GM19043 (cell line): ENCODE data around the gene GINS2.

Source experiments
- ATAC-seq: cut with Tn5 transposase; IDR thresholded peaks from one replicate; pipeline ENCODE4 v1.9.1; 2021; ENCODE audit warnings: low read depth; ENCODE audit not compliant: unreplicated experiment

Gene GINS2

DNA sequence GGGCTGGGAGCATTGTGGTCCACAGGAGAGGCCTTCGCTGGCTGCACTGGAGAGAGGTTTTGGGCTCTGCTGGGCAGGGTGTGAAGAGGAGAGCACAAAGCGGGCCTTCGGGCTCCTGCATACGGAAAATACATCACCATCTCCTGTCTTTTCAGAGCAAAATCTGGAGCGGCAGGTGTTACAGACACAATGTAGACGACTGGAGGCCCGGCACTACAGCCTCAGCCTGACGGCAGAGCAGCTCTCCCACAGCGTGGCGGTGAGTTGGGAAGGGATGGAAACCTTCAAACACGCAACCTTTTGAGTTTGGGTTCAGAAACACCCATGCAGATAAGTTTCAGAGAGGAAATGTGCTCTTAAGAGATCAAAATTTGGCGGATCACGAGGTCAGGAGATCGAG is 17.9 kb downstream of the GINS2 start:
- no peak for ATAC-seq

DNA sequence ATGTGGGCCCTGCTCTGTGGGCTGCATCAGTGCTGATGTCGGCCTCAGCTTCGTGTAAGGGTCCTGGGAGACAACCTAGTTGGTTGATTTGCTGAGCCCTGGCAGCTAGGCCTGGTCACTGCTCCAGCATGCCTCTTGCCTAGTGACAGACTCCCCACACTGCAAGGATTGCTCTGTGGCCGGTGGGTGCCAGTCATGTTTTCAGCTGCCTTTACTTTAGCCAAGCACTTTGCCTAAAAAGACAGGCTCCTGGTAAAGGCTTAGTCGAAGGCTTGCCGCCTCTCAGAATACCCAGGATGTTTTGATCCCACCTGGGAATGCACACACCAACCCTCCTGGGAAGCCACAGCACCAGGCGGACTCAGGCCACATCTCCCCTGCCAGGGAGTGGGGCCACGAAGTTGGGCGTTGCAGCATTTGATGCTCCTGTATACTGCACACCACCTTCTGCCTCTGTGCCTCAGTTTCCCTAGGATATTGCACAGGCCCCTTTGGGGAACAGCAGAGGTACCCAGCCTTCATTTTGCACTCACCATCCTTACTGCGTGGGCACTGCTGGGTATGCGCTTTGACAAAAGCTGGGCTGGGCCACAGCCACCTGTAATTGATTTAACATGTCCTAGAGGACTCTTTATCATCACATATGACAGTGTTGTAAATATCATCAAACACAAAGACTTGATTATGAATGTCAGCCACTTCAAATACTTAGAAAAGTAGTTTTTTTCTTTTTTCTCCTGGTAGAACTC is 19.9 kb downstream of the GINS2 start:
- ATAC-seq = no peak

DNA sequence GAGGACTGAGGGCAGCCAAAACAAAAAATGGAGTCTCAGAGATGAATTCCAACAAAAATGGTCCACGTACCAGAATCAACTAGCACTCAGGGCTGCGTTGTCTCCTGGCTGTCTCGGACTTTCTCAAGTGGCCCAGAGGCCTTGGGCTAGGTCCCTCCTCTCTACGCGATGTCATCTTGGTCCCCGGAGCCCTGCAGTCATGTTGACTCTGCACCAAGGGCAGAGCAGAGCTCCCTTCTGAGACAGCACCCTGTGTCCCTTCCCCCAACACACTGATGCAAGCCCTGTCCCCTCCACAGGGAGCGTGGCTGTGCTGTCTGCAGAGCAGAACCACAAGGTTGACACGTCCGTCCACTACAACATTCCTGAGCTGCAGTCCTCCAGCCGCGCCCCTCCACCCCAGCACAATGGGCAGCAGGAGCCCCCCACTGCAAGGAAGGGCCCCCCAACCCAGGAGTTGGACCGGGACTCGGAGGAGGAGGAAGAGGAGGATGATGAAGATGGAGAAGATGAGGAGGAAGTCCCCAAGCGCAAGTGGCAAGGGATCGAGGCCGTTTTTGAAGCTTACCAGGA is 20.8 kb downstream of the GINS2 start:
- no peak for ATAC-seq

DNA sequence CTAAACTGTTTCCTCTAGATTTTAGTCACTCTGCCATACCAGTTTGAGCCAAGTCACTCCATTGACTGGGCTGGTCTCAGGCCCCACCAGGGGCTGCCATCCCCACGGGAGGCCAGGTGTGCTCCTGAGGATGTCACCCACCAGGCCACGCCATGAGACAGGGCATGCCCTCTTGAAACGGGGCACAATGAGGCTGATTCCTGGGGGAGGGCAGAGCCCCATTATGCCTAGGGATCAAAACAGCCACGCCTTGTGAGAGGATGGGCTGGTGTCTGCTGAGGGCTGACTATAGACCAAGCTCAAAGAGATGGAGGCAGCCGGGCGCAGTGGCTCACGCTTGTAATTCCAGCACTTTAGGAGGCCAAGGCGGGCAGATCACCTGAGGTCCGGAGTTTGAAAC is 21.5 kb downstream of the GINS2 start:
- no peak for ATAC-seq

DNA sequence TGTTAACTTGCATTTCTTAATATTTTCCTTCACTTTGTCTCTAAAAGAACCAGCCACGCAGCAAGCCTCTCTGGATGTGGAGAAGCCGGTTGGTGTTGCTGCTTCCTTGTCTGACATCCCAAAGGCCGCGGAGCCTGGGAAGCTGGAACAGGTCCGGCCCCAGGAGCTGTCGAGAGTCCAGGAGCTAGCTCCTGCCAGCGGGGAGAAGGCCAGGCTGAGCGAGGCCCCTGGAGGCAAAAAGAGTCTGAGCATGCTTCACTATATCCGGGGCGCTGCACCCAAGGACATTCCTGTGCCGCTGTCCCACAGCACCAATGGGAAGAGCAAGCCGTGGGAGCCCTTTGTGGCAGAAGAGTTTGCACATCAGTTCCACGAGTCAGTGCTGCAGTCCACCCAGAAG is 22.8 kb downstream of the GINS2 start:
- no peak for ATAC-seq

DNA sequence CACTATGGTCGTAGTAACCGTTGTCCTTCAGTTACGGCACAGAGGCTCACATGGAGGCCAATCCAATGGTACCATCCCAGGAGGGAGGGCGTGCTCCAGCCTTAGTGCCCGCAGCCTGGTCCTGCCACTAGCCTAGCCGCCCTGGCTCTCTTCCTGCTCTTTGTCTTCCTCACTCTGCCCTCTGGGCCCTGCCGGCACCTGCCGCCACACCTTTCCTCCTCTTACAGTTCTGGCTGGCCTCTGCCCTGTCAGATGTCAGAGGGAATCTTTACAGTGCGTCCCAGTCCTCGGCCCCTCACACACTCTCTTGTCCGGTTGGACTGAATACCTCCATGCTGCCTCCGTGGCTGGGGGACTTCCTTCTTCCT is 23.4 kb downstream of the GINS2 start:
- ATAC-seq = no peak

DNA sequence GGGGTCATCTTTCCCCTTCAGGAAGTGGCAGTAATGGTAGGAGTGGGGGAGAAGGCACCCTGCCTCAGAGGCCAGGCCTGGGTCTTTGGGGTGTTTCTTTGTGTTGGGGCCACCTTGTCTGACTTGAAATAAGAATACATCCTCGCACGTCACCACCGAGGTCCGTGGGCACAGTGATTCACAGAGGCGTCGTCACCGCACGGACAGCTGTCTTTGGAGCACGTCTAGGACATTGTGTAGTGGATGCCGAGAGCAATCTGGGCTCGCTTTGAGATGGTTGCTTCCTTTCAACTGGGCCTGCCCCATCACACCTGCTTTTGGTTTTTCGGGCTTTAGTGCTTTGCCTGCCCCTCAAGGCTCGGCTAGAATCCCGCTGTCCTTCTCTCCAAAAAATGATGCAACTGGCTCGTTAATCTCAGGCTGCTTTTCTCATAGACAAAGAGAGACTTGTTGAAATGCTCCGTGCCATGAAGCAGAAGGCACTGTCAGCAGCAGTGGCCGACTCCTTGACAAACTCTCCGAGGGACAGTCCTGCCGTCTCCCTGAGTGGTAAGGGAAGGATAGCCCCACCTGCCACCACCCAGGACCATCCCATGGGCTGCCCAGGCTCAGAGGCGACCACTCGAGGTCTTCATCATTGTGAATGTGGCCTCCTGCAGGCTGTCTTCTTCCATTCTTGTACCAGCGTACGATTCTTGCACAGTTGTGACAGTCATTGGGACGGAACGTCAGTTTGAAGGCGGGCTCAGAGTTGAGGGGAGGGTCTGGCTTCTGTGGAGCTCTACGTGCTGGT is 24.0 kb downstream of the GINS2 start:
- no peak for ATAC-seq

DNA sequence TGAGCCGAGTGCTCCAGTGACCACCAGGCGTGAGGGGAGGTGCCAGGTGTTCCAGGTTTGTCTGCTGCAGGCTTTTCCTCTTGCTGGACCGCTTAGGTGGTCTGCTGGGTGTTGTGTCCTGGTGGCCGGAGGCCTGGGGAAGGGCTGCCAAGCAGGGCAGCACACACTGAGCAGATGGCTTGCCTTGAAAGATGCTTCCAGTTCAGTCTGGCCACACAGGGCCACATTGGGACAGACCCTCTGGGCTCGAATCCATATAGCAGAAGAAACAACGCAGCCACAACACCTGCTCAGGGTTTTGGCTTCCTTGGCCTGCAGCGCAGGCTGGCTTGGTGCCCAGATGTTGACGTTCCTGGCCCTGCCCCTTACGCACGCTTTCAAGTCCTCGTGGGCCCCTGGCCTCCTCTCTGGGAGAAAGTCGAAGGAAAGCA is 24.8 kb downstream of the GINS2 start:
- no peak for ATAC-seq

DNA sequence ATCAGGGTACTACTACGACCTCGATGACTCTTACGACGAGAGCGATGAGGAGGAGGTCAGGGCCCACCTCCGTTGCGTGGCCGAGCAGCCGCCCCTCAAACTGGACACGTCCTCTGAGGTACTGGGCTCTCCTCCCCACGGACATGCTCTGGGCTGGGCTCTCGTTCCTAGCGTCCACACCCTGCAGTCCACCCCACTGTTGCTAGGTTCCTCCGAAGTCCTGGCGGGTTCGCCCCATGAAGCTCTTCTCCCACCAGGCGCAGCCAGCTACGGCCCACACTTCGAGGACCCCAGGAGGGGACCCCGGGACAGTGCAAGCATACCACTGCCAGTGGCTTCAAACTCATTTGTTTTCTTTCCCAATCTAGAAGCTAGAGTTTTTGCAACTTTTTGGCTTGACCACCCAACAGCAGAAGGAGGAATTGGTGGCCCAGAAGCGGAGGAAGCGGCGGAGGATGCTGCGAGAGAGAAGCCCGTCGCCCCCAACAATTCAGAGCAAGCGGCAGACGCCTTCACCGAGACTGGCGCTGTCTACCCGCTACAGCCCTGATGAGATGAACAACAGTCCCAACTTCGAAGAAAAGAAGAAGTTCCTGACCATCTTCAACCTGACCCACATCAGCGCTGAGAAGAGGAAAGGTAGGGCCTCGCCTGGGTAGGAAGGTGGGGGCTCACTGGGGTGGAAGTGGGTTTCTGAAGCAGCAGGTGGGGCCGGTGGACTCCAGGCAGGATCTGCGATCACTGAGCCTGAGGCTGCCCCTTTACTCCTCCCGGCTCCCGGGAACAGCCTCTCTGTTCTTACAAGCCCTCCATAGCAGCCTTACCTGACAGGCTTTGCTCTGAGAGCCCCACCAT is 25.6 kb downstream of the GINS2 start:
- no peak for ATAC-seq

DNA sequence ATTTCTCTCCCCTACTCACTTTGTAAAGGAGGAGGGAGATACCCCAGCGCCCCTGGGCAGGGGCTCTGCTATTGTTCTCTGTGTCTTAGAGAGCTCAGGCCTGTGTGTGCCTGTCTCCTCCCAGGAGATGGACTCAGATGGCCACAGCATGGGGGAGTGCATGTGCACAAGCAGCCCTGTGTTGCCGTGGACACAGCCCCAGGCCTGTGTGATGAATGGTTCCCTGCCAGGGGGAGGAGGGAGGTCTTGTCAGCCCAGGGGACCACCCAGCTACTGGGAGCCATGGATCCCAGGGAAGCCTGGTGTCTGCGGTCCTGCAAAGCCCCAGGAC is 26.3 kb downstream of the GINS2 start:
- ATAC-seq = no peak

DNA sequence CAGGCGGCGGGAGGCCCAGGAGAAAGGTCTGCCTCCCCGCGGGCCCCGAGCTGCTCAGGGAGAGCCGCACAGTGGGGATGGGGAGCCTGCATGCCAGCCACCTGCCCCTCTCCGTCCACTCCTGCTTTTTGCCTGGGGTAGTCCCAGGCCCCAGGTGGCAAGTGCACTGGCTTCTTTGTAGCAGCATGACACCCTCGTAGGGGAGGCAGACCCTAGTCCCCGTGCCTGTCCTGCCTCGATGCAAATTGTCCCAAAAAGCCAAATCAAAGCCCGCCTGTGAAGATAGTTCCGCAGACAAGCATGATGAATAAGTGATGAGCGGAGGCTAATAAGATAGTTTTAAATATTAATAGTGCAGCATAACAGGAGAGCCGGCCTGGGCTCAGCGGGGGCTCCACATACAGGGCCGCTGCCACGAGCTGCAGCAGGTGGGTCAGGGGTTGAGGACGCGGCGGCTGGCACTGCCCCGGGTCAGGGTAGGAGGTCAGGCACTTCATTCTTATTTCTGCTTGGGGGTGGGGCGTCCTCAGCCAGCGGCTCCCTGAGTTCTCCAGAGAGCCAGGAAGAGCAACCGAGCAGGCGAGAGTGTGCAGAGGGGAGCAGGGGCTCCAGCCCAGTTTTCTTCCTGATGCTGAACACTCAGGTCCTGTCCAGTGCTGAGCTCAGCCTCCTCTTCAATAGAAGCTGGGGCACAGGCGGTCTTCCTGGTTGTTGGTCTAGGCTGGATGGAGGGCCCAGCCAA is 26.8 kb downstream of the GINS2 start:
- no peak for ATAC-seq

DNA sequence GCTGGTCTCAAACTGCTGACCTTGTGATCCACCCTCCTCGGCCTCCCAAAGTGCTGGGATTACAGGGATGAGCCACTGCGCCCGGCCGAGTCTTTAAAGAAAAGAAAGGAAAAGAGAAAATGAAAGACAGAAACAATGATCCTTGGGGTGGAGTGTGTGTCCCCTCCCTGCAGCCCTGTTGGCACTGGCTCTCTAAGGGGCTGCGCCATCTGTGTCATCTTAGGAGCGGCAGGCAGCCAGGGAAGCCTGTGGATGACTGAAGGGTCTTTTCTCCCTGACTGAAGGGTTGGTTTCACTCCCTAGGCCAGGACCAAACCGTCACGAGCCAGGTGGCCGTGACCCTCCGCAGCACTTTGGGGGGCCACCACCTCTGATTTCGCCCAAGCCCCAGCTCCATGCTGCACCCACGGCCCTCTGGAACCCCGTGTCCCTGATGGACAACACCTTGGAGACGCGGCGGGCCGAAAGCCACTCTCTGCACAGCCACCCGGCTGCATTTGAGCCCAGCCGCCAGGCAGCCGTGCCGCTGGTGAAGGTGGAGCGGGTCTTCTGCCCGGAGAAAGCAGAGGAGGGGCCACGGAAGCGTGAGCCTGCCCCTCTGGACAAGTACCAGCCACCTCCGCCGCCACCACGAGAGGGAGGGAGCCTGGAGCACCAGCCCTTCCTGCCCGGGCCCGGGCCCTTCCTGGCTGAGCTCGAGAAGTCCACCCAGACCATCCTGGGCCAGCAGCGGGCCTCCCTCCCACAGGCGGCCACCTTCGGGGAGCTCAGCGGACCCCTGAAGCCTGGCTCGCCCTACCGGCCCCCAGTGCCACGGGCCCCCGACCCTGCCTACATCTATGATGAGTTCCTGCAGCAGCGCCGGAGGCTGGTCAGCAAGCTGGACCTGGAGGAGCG is 27.7 kb downstream of the GINS2 start:
- no peak for ATAC-seq

DNA sequence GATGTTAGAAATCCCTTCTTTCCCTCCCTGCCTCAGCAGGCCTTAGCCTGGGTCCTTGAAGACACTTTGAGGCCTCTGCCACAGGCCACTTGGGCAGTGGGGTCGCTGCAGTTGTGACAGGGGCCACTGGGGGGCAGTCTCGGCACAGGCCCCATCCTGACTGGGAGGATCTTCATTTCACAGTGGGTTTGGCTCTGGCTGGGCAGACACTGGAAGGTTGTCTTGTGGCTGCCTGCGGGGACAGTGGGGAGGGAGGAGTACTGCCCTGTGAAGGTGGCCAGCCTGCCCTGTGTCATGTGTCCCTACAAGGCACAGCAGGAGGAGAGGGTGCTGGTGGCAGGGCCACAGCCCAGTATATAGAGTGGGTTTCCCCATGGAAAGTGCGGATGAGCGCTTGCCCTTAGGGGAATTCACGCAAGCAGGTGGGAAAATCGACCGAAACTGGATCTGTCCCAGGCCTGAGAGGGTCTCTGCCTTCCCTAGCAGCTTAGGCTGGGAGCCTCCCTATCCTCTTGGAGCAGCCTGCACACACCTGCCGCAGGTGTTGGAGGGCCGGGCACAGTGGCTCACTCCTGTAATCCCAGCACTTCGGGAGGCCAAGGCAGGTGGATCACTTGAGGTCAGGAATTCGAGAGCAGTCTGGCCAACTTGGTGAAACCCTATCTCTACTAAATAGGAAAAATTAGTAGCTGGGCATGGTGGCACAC is 28.8 kb downstream of the GINS2 start:
- no peak for ATAC-seq

DNA sequence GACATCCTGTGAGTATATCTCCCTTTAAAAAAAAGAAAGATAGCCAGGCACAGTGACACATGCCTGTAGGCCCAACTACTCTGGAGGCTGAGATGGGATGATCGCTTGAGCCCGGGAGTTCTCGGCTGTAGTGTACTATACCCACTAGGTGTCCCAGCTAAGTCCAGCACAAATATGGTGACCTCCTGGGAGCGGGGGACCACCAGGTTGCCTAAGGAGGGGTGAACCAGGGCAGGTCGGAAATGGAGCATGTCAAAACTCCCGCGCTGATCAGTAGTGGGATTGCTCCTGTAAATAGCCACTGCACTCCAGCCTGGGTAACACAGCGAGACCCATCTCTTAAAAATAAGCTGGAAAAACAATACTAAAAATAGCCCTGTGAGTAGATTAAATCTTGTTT is 29.4 kb downstream of the GINS2 start:
- ATAC-seq = no peak

DNA sequence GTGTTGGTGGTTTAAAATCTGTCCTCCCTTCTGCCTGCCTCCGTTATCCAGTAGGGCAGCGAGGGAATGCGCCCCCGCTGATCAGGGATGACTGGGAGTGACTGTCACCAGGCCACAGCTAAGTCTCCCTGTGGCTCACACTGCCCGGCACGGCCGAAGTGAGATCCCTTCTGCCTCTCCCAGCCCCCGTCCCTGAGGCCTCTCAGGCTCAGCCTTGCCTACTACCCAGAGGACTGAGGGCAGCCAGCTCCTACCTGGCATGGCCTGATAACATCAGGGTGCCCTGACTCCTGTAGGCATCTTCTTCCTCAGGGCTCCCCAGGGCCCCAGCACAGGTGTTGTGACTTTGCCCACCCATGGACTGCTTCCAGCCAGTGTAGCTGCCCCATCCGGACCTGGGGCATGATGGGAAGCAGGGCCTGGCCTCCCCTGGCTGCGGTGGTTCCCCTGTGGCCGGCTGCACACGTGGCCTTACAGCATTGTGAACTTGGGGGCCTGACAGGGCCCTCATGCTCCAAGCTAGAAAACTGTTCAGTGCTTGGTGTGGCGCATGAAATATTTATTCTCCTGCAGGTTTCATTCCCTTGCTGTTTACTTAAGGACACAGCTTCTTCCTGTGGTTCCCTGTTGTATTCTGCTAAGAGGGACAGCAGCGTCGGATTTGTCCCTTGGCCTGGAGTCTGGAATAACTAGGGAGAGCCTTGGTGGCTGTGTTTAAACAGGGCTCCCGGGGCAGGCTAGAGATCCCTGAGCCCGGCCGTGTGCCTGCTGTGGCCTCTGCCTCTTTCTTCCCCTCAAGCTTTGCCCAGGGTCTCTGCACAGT is 30.0 kb downstream of the GINS2 start:
- no peak for ATAC-seq

DNA sequence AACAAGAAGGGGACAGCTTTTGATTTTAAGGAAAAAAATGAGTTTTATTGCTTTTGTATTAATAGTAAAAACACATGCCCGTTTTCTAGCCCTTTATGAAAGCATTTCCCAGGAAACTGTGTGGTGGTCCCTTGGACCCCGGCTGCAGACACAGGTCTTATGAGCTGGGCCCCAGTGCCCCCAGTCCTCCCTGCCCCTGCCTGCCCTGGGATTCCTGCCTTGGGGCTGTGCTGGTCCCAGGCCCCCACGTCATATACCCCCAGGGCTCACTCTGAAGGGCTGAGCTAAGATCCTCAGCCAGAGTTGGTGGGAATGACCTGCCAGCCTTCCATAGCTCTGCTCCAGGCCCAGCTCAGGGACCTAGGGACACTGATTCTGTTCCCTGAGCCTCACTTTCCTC is 30.8 kb downstream of the GINS2 start:
- no peak for ATAC-seq

DNA sequence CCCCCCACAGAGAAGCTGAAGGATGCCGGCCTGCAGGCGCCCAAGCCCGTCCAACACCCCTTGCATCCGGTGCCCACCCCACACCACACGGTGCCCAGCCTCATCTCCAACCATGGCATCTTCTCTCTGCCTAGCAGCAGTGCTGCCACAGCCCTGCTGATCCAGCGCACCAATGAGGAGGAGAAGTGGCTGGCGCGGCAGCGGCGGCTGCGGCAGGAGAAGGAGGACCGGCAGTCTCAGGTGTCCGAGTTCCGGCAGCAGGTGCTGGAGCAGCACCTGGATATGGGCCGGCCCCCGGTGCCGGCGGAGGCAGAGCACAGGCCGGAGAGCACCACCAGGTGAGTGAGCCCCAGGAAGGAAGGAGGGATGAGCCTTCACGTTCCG is 31.5 kb downstream of the GINS2 start:
- ATAC-seq = no peak
